ENCODE data around the gene ANKRD11. TPM values are rescaled to one million over a fixed set of nuclear protein-coding genes. Genes with fewer than 3 reads are reported as not detected.

ANKRD11 gene
- polyA plus RNA-seq, 1 donor from 2014 or later = 32.5 TPM

GRCh38 chr16:89293276-89294143, 196.9 kb downstream of the ANKRD11 start:
- H2AFZ ChIP-seq (ENCODE audit: low read depth, low read length) = no peak overlapping the region
- H3K27me3 ChIP-seq (ENCODE audit: insufficient read depth, low read depth, low read length) = no peaks in the 10 kb centered on the region
- TF ChIP-seq SMC3 (conservative IDR thresholded peaks at IDR 0.05; ENCODE audit: poor library complexity) = no peak
- TF ChIP-seq EZH2 (IDR thresholded peaks at IDR 0.05; ENCODE audit: borderline replicate concordance, insufficient read depth, low read length, poor library complexity, severe bottlenecking) = no peak
- no peak for TF ChIP-seq RAD21 (conservative IDR thresholded peaks at IDR 0.05)
- no peak for TF ChIP-seq REST (IDR thresholded peaks at IDR 0.05; ENCODE audit: borderline replicate concordance)
- TF ChIP-seq EP300 (conservative IDR thresholded peaks at IDR 0.05; ENCODE audit: poor library complexity, severe bottlenecking) = no peak
- TF ChIP-seq POLR2AphosphoS5 (IDR thresholded peaks at IDR 0.05) = no peak
- no peak for TF ChIP-seq MXI1 (conservative IDR thresholded peaks at IDR 0.05; ENCODE audit: poor library complexity, severe bottlenecking)
- TF ChIP-seq TAF1 (IDR thresholded peaks at IDR 0.05; ENCODE audit: low read depth) = no peak
- no peak for TF ChIP-seq CTCF (IDR thresholded peaks at IDR 0.05; ENCODE audit: poor library complexity, severe bottlenecking)
- no peak overlapping the region for H3K4me2 ChIP-seq (ENCODE audit: low read length)
- H3K9me3 ChIP-seq (ENCODE audit: low read length) = no peaks in the 10 kb centered on the region
- no peaks in the 10 kb centered on the region for H3F3A ChIP-seq (ENCODE audit: insufficient read depth, low read length, poor library complexity, severe bottlenecking)
- no peak overlapping the region for H3K4me3 ChIP-seq (ENCODE audit: low read length)
- H3K9me2 ChIP-seq (ENCODE audit: insufficient read depth, low read length) = no peaks in the 10 kb centered on the region
- H4K20me1 ChIP-seq (ENCODE audit: insufficient read depth) = no peaks in the 10 kb centered on the region
- H3K9ac ChIP-seq (ENCODE audit: low read length) = no peak overlapping the region
- H3K79me2 ChIP-seq (replicated peaks; ENCODE audit: insufficient read depth, low read length) = peaks cover 4% of the 10 kb centered on the region
- no peak overlapping the region for H3K27ac ChIP-seq (ENCODE audit: low read length)
- peaks cover 4% of the 10 kb centered on the region for H3K36me3 ChIP-seq (ENCODE audit: insufficient read depth, low read length)

- no peak overlapping the region for H3K9ac ChIP-seq (ENCODE audit: low read length)
Observed at GRCh38 chr16:89292443-89293078, 197.8 kb downstream of the ANKRD11 start.

More at GRCh38 chr16:89292443-89293078, 197.8 kb downstream of the ANKRD11 start:
- H4K20me1 ChIP-seq (ENCODE audit: insufficient read depth) = no peaks in the 10 kb centered on the region
- no peaks in the 10 kb centered on the region for H3K27me3 ChIP-seq (ENCODE audit: insufficient read depth, low read depth, low read length)
- no peaks in the 10 kb centered on the region for H3F3A ChIP-seq (ENCODE audit: insufficient read depth, low read length, poor library complexity, severe bottlenecking)
- H3K4me3 ChIP-seq (ENCODE audit: low read length) = no peak overlapping the region
- H3K9me2 ChIP-seq (ENCODE audit: insufficient read depth, low read length) = no peaks in the 10 kb centered on the region
- peaks cover 4% of the 10 kb centered on the region for H3K36me3 ChIP-seq (ENCODE audit: insufficient read depth, low read length)
- H3K27ac ChIP-seq (ENCODE audit: low read length) = no peak overlapping the region
- no peak overlapping the region for H2AFZ ChIP-seq (ENCODE audit: low read depth, low read length)
- H3K79me2 ChIP-seq (replicated peaks; ENCODE audit: insufficient read depth, low read length) = no peaks in the 10 kb centered on the region
- no peak for TF ChIP-seq TAF1 (IDR thresholded peaks at IDR 0.05; ENCODE audit: low read depth)
- TF ChIP-seq SMC3 (conservative IDR thresholded peaks at IDR 0.05; ENCODE audit: poor library complexity) = no peak
- TF ChIP-seq MXI1 (conservative IDR thresholded peaks at IDR 0.05; ENCODE audit: poor library complexity, severe bottlenecking) = no peak
- no peak for TF ChIP-seq EZH2 (IDR thresholded peaks at IDR 0.05; ENCODE audit: borderline replicate concordance, insufficient read depth, low read length, poor library complexity, severe bottlenecking)
- no peak for TF ChIP-seq RAD21 (conservative IDR thresholded peaks at IDR 0.05)
- TF ChIP-seq CTCF (IDR thresholded peaks at IDR 0.05; ENCODE audit: poor library complexity, severe bottlenecking) = no peak
- TF ChIP-seq POLR2AphosphoS5 (IDR thresholded peaks at IDR 0.05) = no peak
- H3K4me2 ChIP-seq (ENCODE audit: low read length) = no peak overlapping the region
- H3K9me3 ChIP-seq (ENCODE audit: low read length) = no peaks in the 10 kb centered on the region
